NT2/D1 (cell line): Measurements from ENCODE around the gene PLA2G4A.

Experiments
- DNase-seq: peaks from one replicate; pipeline ENCODE4 v3.0.0-alpha.2; 2011; ENCODE audit warnings: low read depth, low spot score
- H3K27me3 ChIP-seq: 2 replicates; pipeline ENCODE4 v1.6.0; 2011; ENCODE audit warnings: mild to moderate bottlenecking; ENCODE audit not compliant: insufficient read length, insufficient read depth
- H3K36me3 ChIP-seq: 2 replicates; pipeline ENCODE4 v1.6.1; 2011; ENCODE audit warnings: mild to moderate bottlenecking, low read length, mixed read lengths; ENCODE audit not compliant: insufficient read depth, insufficient read length
- H3K4me1 ChIP-seq: 2 replicates; pipeline ENCODE4 v1.5.1; 2011; ENCODE audit not compliant: insufficient read depth, insufficient read length
- H3K4me3 ChIP-seq: 2 replicates; pipeline ENCODE4 v1.5.1; 2011; ENCODE audit warnings: low read depth; ENCODE audit not compliant: insufficient read length
- H3K9ac ChIP-seq: 2 replicates; pipeline ENCODE4 v1.6.0; 2011; ENCODE audit warnings: low read depth; ENCODE audit not compliant: insufficient read length
- H3K9me3 ChIP-seq: 2 replicates; pipeline ENCODE4 v1.5.1; 2011; ENCODE audit warnings: mild to moderate bottlenecking, low read length; ENCODE audit not compliant: insufficient read depth
- SUZ12 ChIP-seq: IDR thresholded peaks from 2 replicates; pipeline ENCODE4 v1.6.1; 2011; ENCODE audit not compliant: insufficient read length, insufficient read depth; ENCODE audit errors: extremely low read depth
- YY1 ChIP-seq: IDR thresholded peaks from 2 replicates; pipeline ENCODE4 v1.6.1; 2011; ENCODE audit not compliant: insufficient read length, insufficient read depth
- ZNF274 ChIP-seq: IDR thresholded peaks from 2 replicates; pipeline ENCODE4 v1.6.1; 2011; ENCODE audit warnings: mild to moderate bottlenecking, low read depth, low read length

The PLA2G4A gene

GRCh38 chr1:186834399-186834958 lies 5.7 kb downstream of the PLA2G4A start:
- no peak overlapping the region for H3K4me3 ChIP-seq
- no peak overlapping the region for H3K9ac ChIP-seq
- no peak for DNase-seq
- H3K27me3 ChIP-seq = no peaks in the 10 kb centered on the region
- H3K4me1 ChIP-seq = no peaks in the 10 kb centered on the region
- H3K9me3 ChIP-seq = no peaks in the 10 kb centered on the region
- H3K36me3 ChIP-seq = no peaks in the 10 kb centered on the region
- TF ChIP-seq YY1 = no peak
- no peak for TF ChIP-seq SUZ12
- TF ChIP-seq ZNF274 = no peak

- TF ChIP-seq YY1 (no peak), SUZ12 (no peak), ZNF274 (no peak)
- no peak overlapping the region for H3K9ac ChIP-seq
- no peak for DNase-seq
- H3K4me3 ChIP-seq = no peak overlapping the region
- no peaks in the 10 kb centered on the region for H3K4me1 ChIP-seq
- no peaks in the 10 kb centered on the region for H3K36me3 ChIP-seq
- H3K9me3 ChIP-seq = no peaks in the 10 kb centered on the region
- no peaks in the 10 kb centered on the region for H3K27me3 ChIP-seq
These were observed 6.7 kb downstream of the PLA2G4A start for GRCh38 chr1:186835448-186835847.

- H3K4me1 ChIP-seq = no peaks in the 10 kb centered on the region
- no peak for DNase-seq
- no peak overlapping the region for H3K9ac ChIP-seq
- no peak overlapping the region for H3K4me3 ChIP-seq
- no peak for TF ChIP-seq ZNF274
- TF ChIP-seq SUZ12 = no peak
- TF ChIP-seq YY1 = no peak
- no peaks in the 10 kb centered on the region for H3K9me3 ChIP-seq
- H3K27me3 ChIP-seq = no peaks in the 10 kb centered on the region
- no peaks in the 10 kb centered on the region for H3K36me3 ChIP-seq
These were observed 9.1 kb downstream of the PLA2G4A start for GRCh38 chr1:186837806-186838205.

- Histone ChIP-seq H3K4me3 (no peak overlapping the region), H3K27me3 (no peaks in the 10 kb centered on the region), H3K9ac (no peak overlapping the region), H3K36me3 (no peaks in the 10 kb centered on the region), H3K4me1 (no peaks in the 10 kb centered on the region), H3K9me3 (no peaks in the 10 kb centered on the region)
- no peak for DNase-seq
- no peak for TF ChIP-seq SUZ12
- TF ChIP-seq YY1 = no peak
- TF ChIP-seq ZNF274 = no peak
These were observed 9.8 kb downstream of the PLA2G4A start for GRCh38 chr1:186838380-186839040.

- DNase-seq = no peak
- no peaks in the 10 kb centered on the region for H3K36me3 ChIP-seq
- no peak for TF ChIP-seq SUZ12
- no peak for TF ChIP-seq ZNF274
- no peak for TF ChIP-seq YY1
- no peak overlapping the region for H3K4me3 ChIP-seq
- H3K9me3 ChIP-seq = no peaks in the 10 kb centered on the region
- no peaks in the 10 kb centered on the region for H3K4me1 ChIP-seq
- no peaks in the 10 kb centered on the region for H3K27me3 ChIP-seq
- no peak overlapping the region for H3K9ac ChIP-seq
These were observed 10.3 kb downstream of the PLA2G4A start for GRCh38 chr1:186839041-186839400.

- no peak for DNase-seq
- Histone ChIP-seq H3K27me3 (no peaks in the 10 kb centered on the region), H3K9ac (no peak overlapping the region), H3K4me1 (no peaks in the 10 kb centered on the region), H3K4me3 (no peak overlapping the region), H3K36me3 (no peaks in the 10 kb centered on the region), H3K9me3 (no peaks in the 10 kb centered on the region)
- no peak for TF ChIP-seq YY1
- TF ChIP-seq SUZ12 = no peak
- no peak for TF ChIP-seq ZNF274
These were observed 12.8 kb downstream of the PLA2G4A start for GRCh38 chr1:186841599-186841998.

GRCh38 chr1:186842547-186842946 lies 13.8 kb downstream of the PLA2G4A start:
- no peak overlapping the region for H3K9ac ChIP-seq
- H3K27me3 ChIP-seq = no peaks in the 10 kb centered on the region
- TF ChIP-seq YY1 (no peak), ZNF274 (no peak), SUZ12 (no peak)
- H3K4me3 ChIP-seq = no peak overlapping the region
- no peaks in the 10 kb centered on the region for H3K9me3 ChIP-seq
- no peak for DNase-seq
- no peaks in the 10 kb centered on the region for H3K36me3 ChIP-seq
- no peaks in the 10 kb centered on the region for H3K4me1 ChIP-seq

- Histone ChIP-seq H3K9ac (no peak overlapping the region), H3K27me3 (no peaks in the 10 kb centered on the region), H3K4me1 (no peaks in the 10 kb centered on the region), H3K9me3 (no peaks in the 10 kb centered on the region), H3K36me3 (no peaks in the 10 kb centered on the region), H3K4me3 (no peak overlapping the region)
- TF ChIP-seq YY1 = no peak
- TF ChIP-seq ZNF274 = no peak
- TF ChIP-seq SUZ12 = no peak
- DNase-seq = no peak
These were observed 14.5 kb downstream of the PLA2G4A start for GRCh38 chr1:186843226-186843625.
